Peyer's patch (tissue), 4 donors: ENCODE measurements around the gene SYNPO2. TPM values are rescaled to one million over a fixed set of nuclear protein-coding genes. Genes with fewer than 3 reads are reported as not detected.
A peak's percentile ranks its signal among the peaks of the same experiment; 100 is the strongest.

Experiments
- DNase-seq, 3 donors: peaks; one replicate each; pipeline ENCODE4 v3.0.0-alpha.2; 2017 to 2019
- H3K27ac ChIP-seq, 4 donors: fragments of 200-600 bp; sonication (generic); one replicate each; pipeline ENCODE4 v1.5.1; 2016 to 2019
- H3K27me3 ChIP-seq, 2 donors: fragments of 200-600 bp; sonication (generic); one replicate each; pipeline ENCODE4 v1.5.1; 2019
- H3K36me3 ChIP-seq, 3 donors: fragments of 200-600 bp; sonication (generic); one replicate each; pipeline ENCODE4 v1.5.1; 2016 to 2019
- H3K4me1 ChIP-seq, 4 donors: fragments of 200-600 bp; sonication (generic); one replicate each; pipeline ENCODE4 v1.5.1; 2016 to 2019
- H3K4me3 ChIP-seq, 4 donors: fragments of 200-600 bp; sonication (generic); 1 replicate in 3 of 4; 2 replicates in 1 of 4; pipeline ENCODE4 v1.5.1; 2016 to 2019; ENCODE audit warnings: mild to moderate bottlenecking in 1 of 4
- H3K9me3 ChIP-seq, 4 donors: fragments of 200-600 bp; sonication (generic); one replicate each; pipeline ENCODE4 v1.5.1; 2016 to 2019; ENCODE audit warnings: mild to moderate bottlenecking in 1 of 4
- CTCF ChIP-seq, 6 experiments: fragments of 450-650 bp in 4 of 6; fragments of 200-600 bp in 2 of 6; sonication (generic) in 1 of 6; IDR thresholded peaks; one replicate each; pipeline ENCODE4 v1.5.1; 2017 to 2019; ENCODE audit warnings: antibody characterized with exemption in 6 of 6, mild to moderate bottlenecking in 3 of 6, moderate library complexity in 1 of 6
- POLR2A ChIP-seq, 2 donors: fragments of 450-650 bp; IDR thresholded peaks; one replicate each; pipeline ENCODE4 v1.5.1; 2017; ENCODE audit warnings: antibody characterized with exemption in 2 of 2, mild to moderate bottlenecking in 2 of 2, moderate library complexity in 2 of 2
- total RNA-seq, 4 donors: library from RNA; depleted of rRNA; stranded (reverse); fragments of >200 nt; gene quantifications; one replicate each; pipeline ENCODE4 v1.1.0, GENCODE V29; 2016

The SYNPO2 gene
- total RNA-seq, 4 donors from 2014 or later, result 24.9 to 77.6 (median 41.1) TPM

GRCh38 chr4:118915468-118915867 is 26.8 kb downstream of the SYNPO2 start:
- TF ChIP-seq POLR2A (IDR thresholded peaks at IDR 0.05) (no peak), CTCF (IDR thresholded peaks at IDR 0.05) (no peak)
- no peak overlapping the region for H3K27ac ChIP-seq
- DNase-seq, result no peak
- H3K36me3 ChIP-seq, result no peaks in the 10 kb centered on the region
- no peak overlapping the region for H3K4me3 ChIP-seq
- no peaks in the 10 kb centered on the region for H3K9me3 ChIP-seq
- no peaks in the 10 kb centered on the region for H3K4me1 ChIP-seq
- no peaks in the 10 kb centered on the region for H3K27me3 ChIP-seq

GRCh38 chr4:118916691-118917289 is 28.1 kb downstream of the SYNPO2 start:
- no peak for TF ChIP-seq POLR2A (IDR thresholded peaks at IDR 0.05)
- TF ChIP-seq CTCF (IDR thresholded peaks at IDR 0.05), result no peak
- H3K27ac ChIP-seq, result peak overlapping the region in 1 of 4 donors; percentile 69

GRCh38 chr4:118917582-118917981 is 28.9 kb downstream of the SYNPO2 start:
- Histone ChIP-seq H3K27ac (peak overlapping the region in 1 of 4 donors; percentile 69), H3K4me3 (no peak overlapping the region), H3K27me3 (no peaks in the 10 kb centered on the region), H3K9me3 (no peaks in the 10 kb centered on the region), H3K4me1 (peaks cover 0 to 3% (median 0%) of the 10 kb centered on the region in 4 donors), H3K36me3 (no peaks in the 10 kb centered on the region)
- no peak for TF ChIP-seq POLR2A (IDR thresholded peaks at IDR 0.05)
- no peak for TF ChIP-seq CTCF (IDR thresholded peaks at IDR 0.05)
- DNase-seq, result no peak

More at GRCh38 chr4:118916691-118917289, 28.1 kb downstream of the SYNPO2 start:
- Histone ChIP-seq H3K27me3 (no peaks in the 10 kb centered on the region), H3K36me3 (no peaks in the 10 kb centered on the region), H3K9me3 (no peaks in the 10 kb centered on the region), H3K4me3 (no peak overlapping the region), H3K4me1 (no peaks in the 10 kb centered on the region)
- no peak for DNase-seq

- peak overlapping the region in 1 of 4 donors; percentile 69 for H3K27ac ChIP-seq
- peaks cover 0 to 3% (median 0%) of the 10 kb centered on the region in 4 donors for H3K4me1 ChIP-seq
- no peaks in the 10 kb centered on the region for H3K27me3 ChIP-seq
- H3K36me3 ChIP-seq, result no peaks in the 10 kb centered on the region
- H3K4me3 ChIP-seq, result no peak overlapping the region
- H3K9me3 ChIP-seq, result no peaks in the 10 kb centered on the region
- DNase-seq, result no peak
- TF ChIP-seq POLR2A (IDR thresholded peaks at IDR 0.05) (no peak), CTCF (IDR thresholded peaks at IDR 0.05) (no peak)
These were observed 29.7 kb downstream of the SYNPO2 start for GRCh38 chr4:118918388-118918787.

GRCh38 chr4:118920247-118920646 is 31.6 kb downstream of the SYNPO2 start:
- peak overlapping the region in 1 of 4 donors; percentile 69 for H3K27ac ChIP-seq
- TF ChIP-seq CTCF (IDR thresholded peaks at IDR 0.05) (no peak), POLR2A (IDR thresholded peaks at IDR 0.05) (no peak)
- H3K4me3 ChIP-seq, result no peak overlapping the region
- H3K36me3 ChIP-seq, result no peaks in the 10 kb centered on the region
- no peaks in the 10 kb centered on the region for H3K27me3 ChIP-seq
- peaks cover 0 to 3% (median 0%) of the 10 kb centered on the region in 4 donors for H3K4me1 ChIP-seq
- no peak for DNase-seq
- H3K9me3 ChIP-seq, result no peaks in the 10 kb centered on the region
